K562 (cell line): Measurements from ENCODE around the gene ECI2. TPM values are rescaled to one million over a fixed set of nuclear protein-coding genes. Genes with fewer than 3 reads are reported as not detected.

ENCODE experiments used
- ATAC-seq: fragments of 200-7000 bp; cut with Tn5 transposase; 3 replicates; pipeline ENCODE4 v1.9.1; 2020; ENCODE audit warnings: moderate library complexity
- BruUV-seq: library from RNA; stranded (reverse); fragments of 400-500 nt; replicated peaks from 2 replicates; lab custom pipeline; 2021; lab: Mats Ljungman, UMichigan
- CTCF ChIA-PET: fragments of 300-600 bp; formaldehyde crosslinking; extraction: SDS; loops from one replicate; lab custom pipeline; 2021; ENCODE audit warnings: low intra/inter-chr PET ratio; lab: Yijun Ruan, JAX
- POLR2A ChIA-PET: fragments of 300-600, 350-650 bp; sonication (Branson Sonifier 250); formaldehyde crosslinking; extraction: SDS; loops from one replicate; lab custom pipeline; 2021; ENCODE audit warnings: antibody characterized with exemption, inconsistent platforms; lab: Yijun Ruan, JAX
- DNase-seq, 4 experiments: peaks; one replicate each; pipeline versions ENCODE4 v3.0.0 to v3.0.0-alpha.2; 2011 to 2018; ENCODE audit warnings: low spot score in 3 of 4, mixed read lengths in 3 of 4; ENCODE audit errors: extremely low read depth in 1 of 4
- FAIRE-seq: peaks from 2 replicates; lab custom pipeline; 2011; peaks lifted over from hg19 to GRCh38; lab: Jason Lieb, UNC
- H2AFZ ChIP-seq: 2 replicates; pipeline ENCODE4 v1.6.0; 2011; ENCODE audit warnings: low read depth, low read length, control low read depth, inconsistent platforms
- H3K27ac ChIP-seq: fragments of 200-600 bp; 3 replicates; pipeline ENCODE4 v1.8.0; 2011; ENCODE audit warnings: low read depth, mild to moderate bottlenecking, control low read depth, inconsistent platforms, low read length, moderate library complexity, mixed read lengths; ENCODE audit errors: extremely low read depth
- H3K27me3 ChIP-seq, 2 experiments: fragments of 300-600 bp in 1 of 2; 2 replicates in 1 of 2; 3 replicates in 1 of 2; pipeline versions ENCODE4 v1.6.0 to v1.8.0; 2011; ENCODE audit warnings: inconsistent platforms in 2 of 2, low read length in 2 of 2, mild to moderate bottlenecking in 1 of 2, mixed read lengths in 1 of 2, moderate library complexity in 1 of 2; ENCODE audit not compliant: control insufficient read depth in 2 of 2, insufficient read depth in 2 of 2
- H3K36me3 ChIP-seq: fragments of 300-600 bp; 3 replicates; pipeline ENCODE4 v1.8.0; 2011; ENCODE audit warnings: mild to moderate bottlenecking, low read length, inconsistent platforms; ENCODE audit not compliant: control insufficient read depth, insufficient read depth
- H3K4me1 ChIP-seq, 2 experiments: fragments of 200-600 bp in 1 of 2; replicated peaks in 1 of 2; 2 replicates in 1 of 2; 3 replicates in 1 of 2; pipeline versions ENCODE4 v1.5.1 to v1.8.0; 2011; ENCODE audit warnings: inconsistent platforms in 2 of 2, low read length in 2 of 2, mild to moderate bottlenecking in 1 of 2, mixed read lengths in 1 of 2, moderate library complexity in 1 of 2; ENCODE audit not compliant: control insufficient read depth in 2 of 2, insufficient read depth in 2 of 2
- H3K4me2 ChIP-seq: 2 replicates; pipeline ENCODE4 v1.6.1; 2011; ENCODE audit warnings: low read length, control low read depth, inconsistent platforms, mixed read lengths; ENCODE audit not compliant: insufficient read depth
- H3K4me3 ChIP-seq: fragments of 200-600 bp; sonication (generic), shearing (Covaris generic); 2 replicates; pipeline ENCODE4 v1.5.1; 2016; ENCODE audit warnings: control low read depth, inconsistent platforms
- H3K79me2 ChIP-seq: fragments of 200-600 bp; 3 replicates; pipeline ENCODE4 v1.8.0; 2011; ENCODE audit warnings: low read length, inconsistent platforms; ENCODE audit not compliant: control insufficient read depth, insufficient read depth
- H3K9ac ChIP-seq, 2 experiments: 2 replicates each; pipeline versions ENCODE4 v1.6.0 to v1.6.1; 2011; ENCODE audit warnings: low read depth in 2 of 2, low read length in 2 of 2, control low read depth in 1 of 2, inconsistent platforms in 1 of 2, mild to moderate bottlenecking in 1 of 2, mixed read lengths in 1 of 2; ENCODE audit not compliant: insufficient read depth in 1 of 2
- H3K9me1 ChIP-seq: one replicate; pipeline ENCODE4 v1.6.0; 2011; ENCODE audit warnings: inconsistent platforms, mild to moderate bottlenecking, low read length, moderate library complexity; ENCODE audit not compliant: control insufficient read depth, insufficient read depth
- H3K9me3 ChIP-seq: replicated peaks from 2 replicates; pipeline ENCODE4 v1.5.1; 2011; ENCODE audit warnings: low read depth, low read length, inconsistent platforms; ENCODE audit not compliant: control insufficient read depth, insufficient read depth
- H4K20me1 ChIP-seq: replicated peaks from 2 replicates; pipeline ENCODE4 v1.6.1; 2011; ENCODE audit warnings: low read length, inconsistent platforms, mixed read lengths; ENCODE audit not compliant: control insufficient read depth, insufficient read depth
- JUN ChIP-seq, 2 experiments: sonication (generic) in 1 of 2; formaldehyde crosslinking in 1 of 2; IDR thresholded peaks; 2 replicates each; pipeline versions ENCODE4 v1.6.1 to v1.8.0; 2012 to 2022; ENCODE audit warnings: borderline replicate concordance in 2 of 2, mild to moderate bottlenecking in 2 of 2, improper control_type of control experiment in 1 of 2, low read depth in 1 of 2, low read length in 1 of 2, missing genetic modification reagents in 1 of 2
- MYC ChIP-seq, 2 experiments: fragments of 250-450 bp in 1 of 2; sonication (Bioruptor Pico) in 1 of 2; IDR thresholded peaks; 2 replicates each; pipeline versions ENCODE4 v1.5.1 to v1.6.1; 2012 to 2021; ENCODE audit warnings: low read depth in 2 of 2, borderline replicate concordance in 1 of 2, improper control_type of control experiment in 1 of 2, low read length in 1 of 2, mild to moderate bottlenecking in 1 of 2, moderate library complexity in 1 of 2
- RCOR1 ChIP-seq, 2 experiments: IDR thresholded peaks; 2 replicates each; pipeline ENCODE4 v1.6.1; 2012; ENCODE audit warnings: low read depth in 2 of 2, low read length in 2 of 2, borderline replicate concordance in 1 of 2, improper control_type of control experiment in 1 of 2
- SAFB ChIP-seq: fragments of 200-400 bp; formaldehyde crosslinking; IDR thresholded peaks from 2 replicates; pipeline ENCODE4 v1.6.1; 2017; ENCODE audit warnings: low read depth, low read length, borderline replicate concordance
- SIRT6 ChIP-seq: IDR thresholded peaks from one replicate; pipeline ENCODE4 v1.6.1; 2012; ENCODE audit warnings: low read depth, mild to moderate bottlenecking, control low read depth, inconsistent platforms, low read length, moderate library complexity
- SMAD4 ChIP-seq: fragments of 250-450 bp; sonication (Bioruptor Pico); conservative IDR thresholded peaks from 2 replicates; pipeline ENCODE4 v1.8.0; 2021; ENCODE audit warnings: inconsistent platforms, mild to moderate bottlenecking, moderate library complexity
- ZNF121 ChIP-seq: sonication (generic); formaldehyde crosslinking; conservative IDR thresholded peaks from 2 replicates; pipeline ENCODE4 v1.8.0; 2022; ENCODE audit warnings: missing genetic modification reagents
- ZNF184 ChIP-seq: sonication (generic); formaldehyde crosslinking; IDR thresholded peaks from 2 replicates; pipeline ENCODE4 v1.5.0; 2020; ENCODE audit warnings: missing genetic modification reagents
- ZNF311 ChIP-seq: fragments of 250-450 bp; sonication (Bioruptor Pico); IDR thresholded peaks from 2 replicates; pipeline ENCODE4 v1.4.0; 2020; ENCODE audit warnings: mild to moderate bottlenecking, moderate library complexity
- ZNF695 ChIP-seq: fragments of 450-650 bp; formaldehyde crosslinking; IDR thresholded peaks from 2 replicates; pipeline ENCODE4 v1.4.0; 2020; ENCODE audit warnings: mild to moderate bottlenecking, moderate library complexity
- WGBS: fragments of 100-300 bp; shearing (Covaris generic); methylation state at CpG from one replicate; pipeline ENCODE4 v1.1.6; 2016; ENCODE audit warnings: low coverage, mixed read lengths; ENCODE audit not compliant: insufficient coverage; ENCODE audit errors: missing lambda C conversion rate; 5-methylcytosine and 5-hydroxymethylcytosine counted together
- in situ Hi-C: fragments of 300-500 bp; cut with MboI; formaldehyde crosslinking; loops from 4 replicates; pipeline ENCODE4 v1.15.0; 2018; ENCODE audit warnings: inconsistent platforms, mixed read lengths
- intact Hi-C: fragments of 100-400 bp; cut with micrococcal nuclease; formaldehyde crosslinking; loops from 2 replicates; pipeline ENCODE4 v1.14.2; 2022
- polyA plus RNA-seq, 8 experiments: library from polyadenylated mRNA; depleted of rRNA in 4 of 8; stranded (reverse) in 5 of 8; unstranded in 3 of 8; fragments of >200 nt; fragmentation: Nextera tagmentation in 2 of 8; fragmentation: Illumina TruSeq in 1 of 8; extraction: Ambion mirVana in 2 of 8; extraction: Trizol in 1 of 8; gene quantifications; 2 replicates each; pipeline versions ENCODE4 v1.2.1 to v1.2.3, GENCODE V29; 2011 to 2014; ENCODE audit warnings: inconsistent platforms in 1 of 8, missing spikeins in 1 of 8
- total RNA-seq, 7 experiments: library from RNA; depleted of rRNA in 6 of 7; stranded (reverse); fragments of >200 nt in 6 of 7; fragmentation: Illumina TruSeq in 2 of 7; extraction: Trizol in 2 of 7; gene quantifications; 2 replicates each; pipeline versions ENCODE4 v1.2.1 to v1.2.3, GENCODE V29; 2011 to 2021; ENCODE audit warnings: low replicate concordance in 1 of 7
- TF ChIP-seq, protein P1 (sequence below), 2 experiments: IDR thresholded peaks; 2 replicates each; pipeline ENCODE4 v1.6.1; 2011; ENCODE audit warnings: borderline replicate concordance in 1 of 2, control low read depth in 1 of 2, low read depth in 1 of 2, low read length in 1 of 2, mild to moderate bottlenecking in 1 of 2, mixed read lengths in 1 of 2, moderate library complexity in 1 of 2; ENCODE audit not compliant: insufficient read depth in 1 of 2, insufficient read length in 1 of 2, poor library complexity in 1 of 2, severe bottlenecking in 1 of 2; ENCODE audit errors: extremely low read depth in 1 of 2

ECI2 gene
- total and polyA plus RNA-seq, 9 of the 15 experiments (the other 6 are each of a cell fraction or from before 2014, with no cell fraction given): 80.7 to 377 (median 142) TPM

DNA sequence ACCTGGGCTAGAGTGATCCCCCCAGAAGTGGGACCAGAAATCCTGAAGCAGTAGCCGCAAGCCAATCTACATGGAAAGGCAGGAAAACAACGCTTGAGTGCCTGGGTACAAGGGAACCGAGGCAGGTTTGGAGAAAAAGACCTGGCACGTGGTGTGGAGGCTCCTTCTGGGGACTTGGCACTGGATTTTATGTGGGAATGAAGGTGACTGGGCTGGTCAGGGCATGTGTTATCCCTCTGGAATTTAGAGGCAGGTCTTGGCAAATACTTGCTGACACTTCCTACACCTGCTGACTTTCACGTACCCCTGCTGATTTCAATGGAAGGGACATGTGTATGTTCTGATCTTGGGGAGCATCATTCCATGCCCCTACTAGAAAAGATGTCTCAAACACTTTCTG lies 31.4 kb downstream of the ECI2 start:
- ATAC-seq (no peak), DNase-seq (no peak), FAIRE-seq (no peak)
- TF ChIP-seq SIRT6: no peak
- TF ChIP-seq RCOR1 (IDR thresholded peaks at IDR 0.05; ENCODE audit: borderline replicate concordance in 1 of 2, low read depth in 2 of 2, low read length in 2 of 2): no peak
- TF ChIP-seq, protein P1, sequence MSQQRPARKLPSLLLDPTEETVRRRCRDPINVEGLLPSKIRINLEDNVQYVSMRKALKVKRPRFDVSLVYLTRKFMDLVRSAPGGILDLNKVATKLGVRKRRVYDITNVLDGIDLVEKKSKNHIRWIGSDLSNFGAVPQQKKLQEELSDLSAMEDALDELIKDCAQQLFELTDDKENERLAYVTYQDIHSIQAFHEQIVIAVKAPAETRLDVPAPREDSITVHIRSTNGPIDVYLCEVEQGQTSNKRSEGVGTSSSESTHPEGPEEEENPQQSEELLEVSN (IDR thresholded peaks at IDR 0.05; ENCODE audit: borderline replicate concordance in 1 of 2, extremely low read depth in 1 of 2, insufficient read depth in 1 of 2, insufficient read length in 1 of 2, low read depth in 1 of 2, low read length in 1 of 2, poor library complexity in 1 of 2, severe bottlenecking in 1 of 2): no peak
- TF ChIP-seq ZNF311 (CRISPR knock-in tag): no peak
- no peak for TF ChIP-seq SAFB
- TF ChIP-seq ZNF184 (CRISPR knock-in tag): no peak
- no peak for TF ChIP-seq SMAD4
- TF ChIP-seq ZNF695: no peak
- no peak for TF ChIP-seq ZNF121 (CRISPR knock-in tag)
- no peak for TF ChIP-seq MYC (IDR thresholded peaks at IDR 0.05; ENCODE audit: low read depth, low read length)
- no peak for TF ChIP-seq MYC (CRISPR knock-in tag; IDR thresholded peaks at IDR 0.05; ENCODE audit: borderline replicate concordance, low read depth)
- TF ChIP-seq JUN (IDR thresholded peaks at IDR 0.05; ENCODE audit: borderline replicate concordance, low read depth, low read length): no peak
- no peak for TF ChIP-seq JUN (CRISPR knock-in tag; IDR thresholded peaks at IDR 0.05; ENCODE audit: borderline replicate concordance)

More for the DNA sequence above, 31.4 kb downstream of the ECI2 start:
- Histone ChIP-seq H3K9me1 (no peaks in the 10 kb centered on the region), H3K4me1 (no peaks in the 10 kb centered on the region; a peak in 1 of 5 replicates), H3K4me3 (no peak overlapping the region), H3K27me3 (peaks cover 0 to 4% of the 10 kb centered on the region in 2 experiments; a peak in 1 of 5 replicates), H2AFZ (no peak overlapping the region), H3K79me2 (no peaks in the 10 kb centered on the region), H3K27ac (no peak overlapping the region), H3K36me3 (no peaks in the 10 kb centered on the region), H3K9ac (no peak overlapping the region), H3K9me3 (0 out of 2 replicates have a peak, but pooled peaks cover 2% of the 10 kb centered on the region), H4K20me1 (no peaks in the 10 kb centered on the region), H3K4me2 (no peak overlapping the region)
- BruUV-seq: no TSS peak
- 26% methylated on average over 5 of the region's 5 CpGs for WGBS
- ChIA-PET CTCF (no interaction called here), POLR2A (interaction anchor here (1.7 kb wide), 1 partner anchor 31 kb away, joined by 5 read pairs; the partner anchor contains the start of gene ECI2)
- in situ Hi-C loops (no loop called here), intact Hi-C loops (no loop called here)
